ENCODE results near the gene ATP5IF1. TPM values are rescaled to one million over a fixed set of nuclear protein-coding genes. Genes with fewer than 3 reads are reported as not detected.
A peak's percentile ranks its signal among the peaks of the same experiment; 100 is the strongest.

ATP5IF1 gene
- total and polyA plus RNA-seq, 9 of the 15 experiments (the other 6 are each of a cell fraction or from before 2014, with no cell fraction given), result 292 to 1,422 (median 388) TPM

DNA sequence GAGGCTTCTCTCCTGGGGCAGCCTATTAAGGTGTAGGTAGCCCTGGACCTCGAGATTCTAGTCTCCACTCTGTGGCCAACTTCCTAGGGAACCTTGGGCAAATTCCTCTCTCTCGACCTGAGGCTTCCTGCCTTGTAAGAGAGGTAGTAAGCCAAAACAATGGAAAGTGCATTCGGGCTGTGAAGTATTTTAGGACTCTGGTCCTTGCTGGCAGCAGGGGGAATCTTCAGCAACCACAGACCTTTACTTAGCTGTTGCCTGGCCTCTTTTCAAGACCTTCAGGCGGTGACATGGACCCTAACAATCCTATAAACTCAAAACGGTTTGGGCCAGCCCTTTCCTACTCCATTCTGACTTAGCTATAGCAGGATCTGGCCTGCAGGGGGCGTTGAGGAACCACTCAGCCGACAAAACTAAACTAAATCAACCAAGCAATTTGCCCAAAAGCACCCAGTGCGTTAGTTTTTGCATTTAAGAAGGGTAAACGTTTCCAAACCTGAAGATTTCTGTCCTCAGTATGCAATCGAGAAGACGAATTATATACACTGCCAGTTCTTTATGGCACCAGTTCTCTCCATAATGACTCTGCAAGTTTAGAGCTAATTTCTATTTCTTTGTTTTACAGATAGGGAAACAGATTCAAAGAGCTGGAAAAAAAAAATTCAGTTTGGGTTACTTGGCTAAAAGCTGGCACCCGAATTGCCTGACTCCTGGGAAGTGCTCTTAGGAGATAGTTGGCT lies 12.5 kb downstream of the ATP5IF1 start (continued):
- TF ChIP-seq, protein P1, sequence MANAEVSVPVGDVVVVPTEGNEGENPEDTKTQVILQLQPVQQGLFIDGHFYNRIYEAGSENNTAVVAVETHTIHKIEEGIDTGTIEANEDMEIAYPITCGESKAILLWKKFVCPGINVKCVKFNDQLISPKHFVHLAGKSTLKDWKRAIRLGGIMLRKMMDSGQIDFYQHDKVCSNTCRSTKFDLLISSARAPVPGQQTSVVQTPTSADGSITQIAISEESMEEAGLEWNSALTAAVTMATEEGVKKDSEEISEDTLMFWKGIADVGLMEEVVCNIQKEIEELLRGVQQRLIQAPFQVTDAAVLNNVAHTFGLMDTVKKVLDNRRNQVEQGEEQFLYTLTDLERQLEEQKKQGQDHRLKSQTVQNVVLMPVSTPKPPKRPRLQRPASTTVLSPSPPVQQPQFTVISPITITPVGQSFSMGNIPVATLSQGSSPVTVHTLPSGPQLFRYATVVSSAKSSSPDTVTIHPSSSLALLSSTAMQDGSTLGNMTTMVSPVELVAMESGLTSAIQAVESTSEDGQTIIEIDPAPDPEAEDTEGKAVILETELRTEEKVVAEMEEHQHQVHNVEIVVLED (CRISPR knock-in tag; IDR thresholded peaks at IDR 0.05), result no peak
- TF ChIP-seq, protein P2, sequence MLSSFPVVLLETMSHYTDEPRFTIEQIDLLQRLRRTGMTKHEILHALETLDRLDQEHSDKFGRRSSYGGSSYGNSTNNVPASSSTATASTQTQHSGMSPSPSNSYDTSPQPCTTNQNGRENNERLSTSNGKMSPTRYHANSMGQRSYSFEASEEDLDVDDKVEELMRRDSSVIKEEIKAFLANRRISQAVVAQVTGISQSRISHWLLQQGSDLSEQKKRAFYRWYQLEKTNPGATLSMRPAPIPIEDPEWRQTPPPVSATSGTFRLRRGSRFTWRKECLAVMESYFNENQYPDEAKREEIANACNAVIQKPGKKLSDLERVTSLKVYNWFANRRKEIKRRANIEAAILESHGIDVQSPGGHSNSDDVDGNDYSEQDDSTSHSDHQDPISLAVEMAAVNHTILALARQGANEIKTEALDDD (IDR thresholded peaks at IDR 0.05), result peak; percentile 96
- TF ChIP-seq ZNF696 (CRISPR knock-in tag; conservative IDR thresholded peaks at IDR 0.05) (no peak), PRPF4 (IDR thresholded peaks at IDR 0.05; ENCODE audit: insufficient read depth, low read depth, low read length, poor library complexity, severe bottlenecking) (no peak), NCOA1 (IDR thresholded peaks at IDR 0.05; ENCODE audit: low read depth) (no peak), MYBL2 (IDR thresholded peaks at IDR 0.05; ENCODE audit: low read depth) (no peak; the same call in 1 of the 2 replicates), MYBL2 (CRISPR knock-in tag; IDR thresholded peaks at IDR 0.05; ENCODE audit: borderline replicate concordance) (no peak), ZNF589 (CRISPR knock-in tag; IDR thresholded peaks at IDR 0.05; ENCODE audit: low read depth) (no peak), U2AF1 (optimal IDR thresholded peaks at IDR 0.05; ENCODE audit: low read depth, low read length) (no peak), ZNF239 (CRISPR knock-in tag; IDR thresholded peaks at IDR 0.05) (no peak), ELF4 (CRISPR knock-in tag; IDR thresholded peaks at IDR 0.05) (no peak), NFE2L1 (tag; IDR thresholded peaks at IDR 0.05; ENCODE audit: borderline replicate concordance, low read depth) (no peak)
- TF ChIP-seq, protein P3, sequence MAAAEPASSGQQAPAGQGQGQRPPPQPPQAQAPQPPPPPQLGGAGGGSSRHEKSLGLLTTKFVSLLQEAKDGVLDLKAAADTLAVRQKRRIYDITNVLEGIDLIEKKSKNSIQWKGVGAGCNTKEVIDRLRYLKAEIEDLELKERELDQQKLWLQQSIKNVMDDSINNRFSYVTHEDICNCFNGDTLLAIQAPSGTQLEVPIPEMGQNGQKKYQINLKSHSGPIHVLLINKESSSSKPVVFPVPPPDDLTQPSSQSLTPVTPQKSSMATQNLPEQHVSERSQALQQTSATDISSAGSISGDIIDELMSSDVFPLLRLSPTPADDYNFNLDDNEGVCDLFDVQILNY (CRISPR knock-in tag; IDR thresholded peaks at IDR 0.05), result no peak
- TF ChIP-seq, protein P4, sequence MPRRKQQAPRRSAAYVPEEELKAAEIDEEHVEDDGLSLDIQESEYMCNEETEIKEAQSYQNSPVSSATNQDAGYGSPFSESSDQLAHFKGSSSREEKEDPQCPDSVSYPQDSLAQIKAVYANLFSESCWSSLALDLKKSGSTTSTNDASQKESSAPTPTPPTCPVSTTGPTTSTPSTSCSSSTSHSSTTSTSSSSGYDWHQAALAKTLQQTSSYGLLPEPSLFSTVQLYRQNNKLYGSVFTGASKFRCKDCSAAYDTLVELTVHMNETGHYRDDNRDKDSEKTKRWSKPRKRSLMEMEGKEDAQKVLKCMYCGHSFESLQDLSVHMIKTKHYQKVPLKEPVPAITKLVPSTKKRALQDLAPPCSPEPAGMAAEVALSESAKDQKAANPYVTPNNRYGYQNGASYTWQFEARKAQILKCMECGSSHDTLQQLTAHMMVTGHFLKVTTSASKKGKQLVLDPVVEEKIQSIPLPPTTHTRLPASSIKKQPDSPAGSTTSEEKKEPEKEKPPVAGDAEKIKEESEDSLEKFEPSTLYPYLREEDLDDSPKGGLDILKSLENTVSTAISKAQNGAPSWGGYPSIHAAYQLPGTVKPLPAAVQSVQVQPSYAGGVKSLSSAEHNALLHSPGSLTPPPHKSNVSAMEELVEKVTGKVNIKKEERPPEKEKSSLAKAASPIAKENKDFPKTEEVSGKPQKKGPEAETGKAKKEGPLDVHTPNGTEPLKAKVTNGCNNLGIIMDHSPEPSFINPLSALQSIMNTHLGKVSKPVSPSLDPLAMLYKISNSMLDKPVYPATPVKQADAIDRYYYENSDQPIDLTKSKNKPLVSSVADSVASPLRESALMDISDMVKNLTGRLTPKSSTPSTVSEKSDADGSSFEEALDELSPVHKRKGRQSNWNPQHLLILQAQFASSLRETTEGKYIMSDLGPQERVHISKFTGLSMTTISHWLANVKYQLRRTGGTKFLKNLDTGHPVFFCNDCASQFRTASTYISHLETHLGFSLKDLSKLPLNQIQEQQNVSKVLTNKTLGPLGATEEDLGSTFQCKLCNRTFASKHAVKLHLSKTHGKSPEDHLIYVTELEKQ (CRISPR knock-in tag; IDR thresholded peaks at IDR 0.05), result no peak
- TF ChIP-seq, protein P5, sequence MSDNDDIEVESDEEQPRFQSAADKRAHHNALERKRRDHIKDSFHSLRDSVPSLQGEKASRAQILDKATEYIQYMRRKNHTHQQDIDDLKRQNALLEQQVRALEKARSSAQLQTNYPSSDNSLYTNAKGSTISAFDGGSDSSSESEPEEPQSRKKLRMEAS (CRISPR knock-in tag; IDR thresholded peaks at IDR 0.05), result no peak
- TF ChIP-seq, protein P6, sequence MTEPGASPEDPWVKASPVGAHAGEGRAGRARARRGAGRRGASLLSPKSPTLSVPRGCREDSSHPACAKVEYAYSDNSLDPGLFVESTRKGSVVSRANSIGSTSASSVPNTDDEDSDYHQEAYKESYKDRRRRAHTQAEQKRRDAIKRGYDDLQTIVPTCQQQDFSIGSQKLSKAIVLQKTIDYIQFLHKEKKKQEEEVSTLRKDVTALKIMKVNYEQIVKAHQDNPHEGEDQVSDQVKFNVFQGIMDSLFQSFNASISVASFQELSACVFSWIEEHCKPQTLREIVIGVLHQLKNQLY (CRISPR knock-in tag; conservative IDR thresholded peaks at IDR 0.05), result no peak

Data from K562 (cell line).